T-helper 2 cell treated with Interferon-gamma antibody and Interleukin-4, amounts not matched to agents 5 μg/mL and 100 μg/mL, for 36 hours (primary cell): ENCODE measurements around the gene HNRNPR.
"Not testable (repeated sequence)": the region's sequence is repeated elsewhere in the genome, so short reads cannot be mapped to it uniquely, and the experiment has no call there.

ENCODE experiments used
- DNase-seq: peaks from one replicate; pipeline ENCODE4 v3.0.0; 2021; ENCODE audit warnings: low spot score
- H3K27ac Mint-ChIP-seq: one replicate; pipeline ENCODE4 v1.8.0; 2021; ENCODE audit warnings: mild to moderate bottlenecking, mixed read lengths
- H3K27me3 Mint-ChIP-seq: one replicate; pipeline ENCODE4 v1.8.0; 2021; ENCODE audit warnings: low read depth, mixed read lengths
- H3K36me3 Mint-ChIP-seq: one replicate; pipeline ENCODE4 v1.8.0; 2021; ENCODE audit warnings: low read depth, mixed read lengths
- H3K4me1 Mint-ChIP-seq: one replicate; pipeline ENCODE4 v1.8.0; 2021; ENCODE audit warnings: low read depth, mixed read lengths
- H3K4me3 Mint-ChIP-seq: one replicate; pipeline ENCODE4 v1.8.0; 2022; ENCODE audit warnings: mild to moderate bottlenecking, moderate library complexity, mixed read lengths
- H3K9me3 Mint-ChIP-seq: one replicate; pipeline ENCODE4 v1.8.0; 2021; ENCODE audit warnings: mixed read lengths

HNRNPR gene

GRCh38 chr1:23344111-23344986 lies at the start of gene HNRNPR:
Gene HNRNPR (minus strand): TSS chr1:23344284. CDS start chr1:23341008, 3,276 bp downstream.
- peak within 1 kb of the TSS; percentile 97 for H3K27ac Mint-ChIP-seq
- DNase-seq: peak; percentile 99
- H3K4me3 Mint-ChIP-seq: peak within 1 kb of the TSS; percentile 91
- H3K36me3 Mint-ChIP-seq: peaks cover 25% of the 10 kb centered on the region
- peaks cover 45% of the 10 kb centered on the region for H3K4me1 Mint-ChIP-seq
- H3K9me3 Mint-ChIP-seq: no peaks in the 10 kb centered on the region
- no peaks in the 10 kb centered on the region for H3K27me3 Mint-ChIP-seq

GRCh38 chr1:23393706-23394105 lies 49.6 kb upstream of the HNRNPR start:
- H3K4me3 Mint-ChIP-seq: no peak overlapping the region
- H3K9me3 Mint-ChIP-seq: no peaks in the 10 kb centered on the region
- peaks cover 4% of the 10 kb centered on the region for H3K4me1 Mint-ChIP-seq
- H3K27ac Mint-ChIP-seq: no peak overlapping the region
- H3K36me3 Mint-ChIP-seq: peaks cover 2% of the 10 kb centered on the region
- no peak for DNase-seq
- H3K27me3 Mint-ChIP-seq: no peaks in the 10 kb centered on the region

- Mint-ChIP-seq H3K4me1 (peaks cover 4% of the 10 kb centered on the region), H3K27me3 (no peaks in the 10 kb centered on the region), H3K4me3 (no peak overlapping the region), H3K36me3 (peaks cover 2% of the 10 kb centered on the region), H3K27ac (no peak overlapping the region), H3K9me3 (no peaks in the 10 kb centered on the region)
- DNase-seq: no peak
These were observed 48.2 kb upstream of the HNRNPR start for GRCh38 chr1:23392125-23392855.

GRCh38 chr1:23389837-23390321 lies 45.8 kb upstream of the HNRNPR start:
- Mint-ChIP-seq H3K4me1 (no peaks in the 10 kb centered on the region), H3K36me3 (no peaks in the 10 kb centered on the region), H3K9me3 (no peaks in the 10 kb centered on the region), H3K4me3 (no peak overlapping the region), H3K27ac (no peak overlapping the region), H3K27me3 (no peaks in the 10 kb centered on the region)
- DNase-seq: no peak

DNA sequence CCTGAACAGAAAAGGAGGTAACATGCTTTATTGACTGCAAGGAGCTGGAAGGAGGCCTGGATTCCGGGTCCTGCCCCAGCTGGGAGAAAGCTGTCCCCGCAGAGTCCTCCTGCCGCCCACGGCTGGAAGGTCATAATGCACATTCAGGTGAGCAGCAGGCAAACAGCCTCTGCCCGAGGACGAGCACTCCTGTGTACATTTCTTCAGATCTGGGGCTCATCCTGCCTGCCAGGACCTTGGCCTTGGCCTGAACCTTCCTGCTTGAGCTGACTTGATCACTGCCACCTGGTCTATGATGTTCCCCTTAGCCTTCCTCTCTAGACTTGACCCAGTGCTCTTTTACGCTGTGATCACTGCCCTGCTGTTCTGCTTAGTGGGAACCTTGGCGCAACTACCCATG lies 43.4 kb upstream of the HNRNPR start:
- Mint-ChIP-seq H3K4me3 (no peak overlapping the region), H3K9me3 (no peaks in the 10 kb centered on the region), H3K36me3 (no peaks in the 10 kb centered on the region), H3K27me3 (no peaks in the 10 kb centered on the region), H3K27ac (no peak overlapping the region), H3K4me1 (no peaks in the 10 kb centered on the region)
- no peak for DNase-seq

DNA sequence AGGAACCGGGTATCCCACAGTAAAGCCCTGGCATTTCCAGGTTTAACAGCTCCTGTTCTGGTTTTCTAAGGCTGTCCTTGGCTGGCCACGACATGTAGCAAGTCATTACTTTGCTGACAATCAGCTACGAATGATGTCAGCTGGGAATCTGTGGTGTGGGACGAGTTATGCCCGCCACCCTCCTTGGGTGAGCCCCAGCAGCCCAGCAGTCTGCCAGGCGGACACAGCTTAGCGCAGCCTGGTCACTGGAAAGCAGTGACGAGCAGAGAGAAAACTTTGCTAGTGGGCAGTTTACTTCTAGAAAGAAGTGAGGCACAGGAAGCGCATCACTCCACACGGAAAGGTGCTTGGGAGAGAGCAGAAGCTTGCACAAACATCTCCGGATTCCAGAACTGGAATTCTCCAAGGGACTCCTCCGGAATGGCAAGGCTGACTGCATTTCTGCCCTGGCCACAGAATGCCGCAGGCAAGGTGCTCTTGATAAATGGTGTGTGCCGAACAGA lies 41.1 kb upstream of the HNRNPR start:
- no peak overlapping the region for H3K4me3 Mint-ChIP-seq
- H3K9me3 Mint-ChIP-seq: no peaks in the 10 kb centered on the region
- no peaks in the 10 kb centered on the region for H3K27me3 Mint-ChIP-seq
- H3K4me1 Mint-ChIP-seq: no peaks in the 10 kb centered on the region
- H3K36me3 Mint-ChIP-seq: no peaks in the 10 kb centered on the region
- no peak overlapping the region for H3K27ac Mint-ChIP-seq
- DNase-seq: no peak

- no peaks in the 10 kb centered on the region for H3K4me1 Mint-ChIP-seq
- no peaks in the 10 kb centered on the region for H3K27me3 Mint-ChIP-seq
- H3K9me3 Mint-ChIP-seq: no peaks in the 10 kb centered on the region
- H3K36me3 Mint-ChIP-seq: no peaks in the 10 kb centered on the region
- H3K4me3 Mint-ChIP-seq: no peak overlapping the region
- H3K27ac Mint-ChIP-seq: no peak overlapping the region
- DNase-seq: no peak
These were observed 40.4 kb upstream of the HNRNPR start for GRCh38 chr1:23384312-23385058.

- Mint-ChIP-seq H3K27ac (no peak overlapping the region), H3K36me3 (no peaks in the 10 kb centered on the region), H3K9me3 (no peaks in the 10 kb centered on the region), H3K27me3 (no peaks in the 10 kb centered on the region), H3K4me1 (no peaks in the 10 kb centered on the region), H3K4me3 (no peak overlapping the region)
- no peak for DNase-seq
These were observed 39.7 kb upstream of the HNRNPR start for GRCh38 chr1:23383577-23384311.

DNA sequence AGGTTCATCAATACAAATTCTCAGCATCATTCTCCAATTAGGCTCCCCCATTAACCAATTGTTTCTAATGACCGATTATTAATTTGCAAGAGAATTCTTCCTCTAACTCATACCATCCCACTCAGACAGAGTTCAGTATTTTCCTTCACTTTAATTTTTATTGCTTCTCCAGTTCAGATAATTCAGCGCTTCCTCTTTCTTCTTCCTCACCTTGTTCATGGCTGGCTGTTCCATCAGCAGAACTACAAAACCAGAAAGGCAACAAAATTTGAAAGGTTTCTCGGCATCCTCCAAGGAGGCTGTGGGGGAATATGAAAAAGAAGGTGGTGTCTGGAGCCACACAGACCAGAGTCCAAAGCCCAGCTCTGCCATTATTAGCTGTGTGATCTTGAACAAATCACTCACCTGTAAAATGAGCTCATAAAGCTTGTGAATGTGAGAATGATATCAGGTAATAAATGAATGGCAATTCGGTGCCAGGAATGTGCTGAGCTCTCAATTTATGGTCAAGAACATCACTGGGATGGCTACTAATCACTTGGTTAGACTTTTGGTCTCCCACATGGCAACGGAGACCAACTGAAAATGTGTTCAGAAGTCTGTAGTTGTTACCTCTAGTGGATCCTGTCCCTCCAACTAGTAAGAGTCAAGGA lies 37.3 kb upstream of the HNRNPR start:
- H3K36me3 Mint-ChIP-seq: no peaks in the 10 kb centered on the region
- no peaks in the 10 kb centered on the region for H3K27me3 Mint-ChIP-seq
- no peaks in the 10 kb centered on the region for H3K9me3 Mint-ChIP-seq
- no peak overlapping the region for H3K27ac Mint-ChIP-seq
- H3K4me3 Mint-ChIP-seq: no peak overlapping the region
- DNase-seq: no peak
- no peaks in the 10 kb centered on the region for H3K4me1 Mint-ChIP-seq

GRCh38 chr1:23380719-23381118 lies 36.6 kb upstream of the HNRNPR start:
- Mint-ChIP-seq H3K27ac (no peak overlapping the region), H3K4me3 (no peak overlapping the region), H3K4me1 (no peaks in the 10 kb centered on the region), H3K27me3 (no peaks in the 10 kb centered on the region), H3K9me3 (no peaks in the 10 kb centered on the region), H3K36me3 (no peaks in the 10 kb centered on the region)
- no peak for DNase-seq

DNA sequence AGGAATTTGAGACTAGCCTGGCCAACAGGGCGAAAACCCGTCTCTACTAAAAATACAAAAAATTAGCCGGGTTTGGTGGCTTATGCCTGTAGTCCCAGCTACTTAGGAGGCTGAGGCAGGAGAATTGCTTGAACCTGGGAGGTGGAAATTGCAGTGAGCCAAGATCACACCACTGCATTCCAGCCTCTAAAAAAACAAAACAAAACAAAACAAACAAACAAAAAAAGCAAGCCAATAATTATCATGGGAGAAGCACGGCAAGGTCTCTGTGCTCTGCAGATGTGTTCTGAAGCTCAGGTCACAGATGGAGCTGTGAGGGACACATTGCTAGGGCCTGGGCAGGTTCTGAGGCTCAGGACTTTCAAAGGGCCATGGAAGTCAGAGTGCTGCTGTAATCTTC lies 36.2 kb upstream of the HNRNPR start:
- not testable (repeated sequence) for H3K4me1 Mint-ChIP-seq, H3K36me3 Mint-ChIP-seq, H3K9me3 Mint-ChIP-seq, H3K27me3 Mint-ChIP-seq, DNase-seq, H3K4me3 Mint-ChIP-seq, H3K27ac Mint-ChIP-seq

DNA sequence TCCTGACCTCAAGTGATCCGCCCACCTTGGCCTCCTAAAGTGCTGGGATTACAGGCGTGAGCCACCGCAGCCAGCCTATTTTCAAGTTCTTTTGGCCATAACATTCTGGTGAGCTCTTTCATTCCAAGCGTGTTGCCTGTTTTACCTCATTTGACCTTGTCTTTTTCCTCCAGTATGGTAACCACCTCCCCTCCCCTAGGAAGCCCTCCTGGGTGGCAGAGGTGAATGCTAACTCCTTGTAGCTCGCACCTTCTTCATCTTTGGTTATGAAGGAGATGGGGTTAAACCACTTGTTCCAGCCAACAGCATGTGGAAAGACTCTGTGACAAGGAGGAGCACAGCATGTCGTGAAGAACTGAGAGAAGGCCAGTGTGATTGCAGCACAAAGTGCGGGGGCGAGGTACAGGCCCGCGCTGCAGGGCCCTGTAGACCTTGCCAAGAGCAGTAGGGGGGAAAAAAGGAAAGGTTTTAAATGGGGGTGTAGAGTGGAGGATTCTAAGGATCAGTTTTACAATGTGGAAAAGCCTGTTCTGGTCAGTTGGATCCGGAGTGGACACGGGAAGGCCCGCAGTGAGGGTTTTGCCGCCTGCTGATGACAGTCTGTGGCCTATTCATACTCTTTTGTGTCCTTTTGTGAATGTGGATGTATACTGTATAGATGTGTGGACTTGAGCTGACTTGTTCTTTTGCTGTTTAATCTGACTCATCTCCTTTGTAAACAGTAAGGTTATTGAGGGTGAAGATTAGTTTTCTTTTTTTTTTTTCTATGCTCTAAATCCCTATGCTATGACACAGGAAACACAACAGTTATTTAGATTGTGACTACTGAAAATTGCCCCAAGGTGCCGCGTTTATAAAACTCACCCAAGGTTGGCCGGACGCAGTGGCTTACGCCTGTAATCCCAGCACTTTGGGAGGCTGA lies 33.1 kb upstream of the HNRNPR start:
- Mint-ChIP-seq H3K27me3 (no peaks in the 10 kb centered on the region), H3K4me3 (no peak overlapping the region), H3K9me3 (no peaks in the 10 kb centered on the region), H3K27ac (no peak overlapping the region), H3K36me3 (no peaks in the 10 kb centered on the region), H3K4me1 (peaks cover 1% of the 10 kb centered on the region)
- DNase-seq: no peak
